Subcutaneous adipose tissue (tissue), 4 donors: ENCODE data around the gene CIBAR2. TPM values are rescaled to one million over a fixed set of nuclear protein-coding genes. Genes with fewer than 3 reads are reported as not detected.

Experiments used
- CTCF ChIP-seq: fragments of 450-650 bp; IDR thresholded peaks from one replicate; pipeline ENCODE4 v1.5.1; 2016; ENCODE audit warnings: low read depth, mild to moderate bottlenecking, control low read depth, antibody characterized with exemption, moderate library complexity
- total RNA-seq, 4 donors: library from RNA; depleted of rRNA; stranded (reverse); fragments of >200 nt; gene quantifications; one replicate each; pipeline ENCODE4 v1.1.0, GENCODE V29; 2016

Gene CIBAR2
- total RNA-seq, 4 donors from 2014 or later: not detected

GRCh38 chr16:85137323-85138072 lies 25.2 kb upstream of the CIBAR2 start:
- TF ChIP-seq CTCF: no peak

GRCh38 chr16:85136702-85137322 lies 24.5 kb upstream of the CIBAR2 start:
- TF ChIP-seq CTCF: no peak

- no peak for TF ChIP-seq CTCF
These were observed 24.0 kb upstream of the CIBAR2 start for GRCh38 chr16:85136213-85136701.

GRCh38 chr16:85134789-85135142 lies 22.5 kb upstream of the CIBAR2 start:
- TF ChIP-seq CTCF: no peak

- no peak for TF ChIP-seq CTCF
These were observed 22.0 kb upstream of the CIBAR2 start for GRCh38 chr16:85134076-85134788.

- no peak for TF ChIP-seq CTCF
These were observed 21.0 kb upstream of the CIBAR2 start for GRCh38 chr16:85133290-85133599.
